H9 (cell line): ENCODE measurements around the gene OR5H15. TPM values are rescaled to one million over a fixed set of nuclear protein-coding genes. Genes with fewer than 3 reads are reported as not detected.

Source experiments
- DNase-seq: peaks from one replicate; pipeline ENCODE4 v3.0.0-alpha.2; 2017
- H2AFZ ChIP-seq: one replicate; pipeline ENCODE4 v1.6.1; 2013; ENCODE audit warnings: mild to moderate bottlenecking, low read length, control low read depth, moderate library complexity
- H2AK5ac ChIP-seq: 2 replicates; pipeline ENCODE4 v1.6.1; 2013; ENCODE audit warnings: low read length, control low read depth, mixed read lengths; ENCODE audit not compliant: insufficient read length
- H2BK120ac ChIP-seq: one replicate; pipeline ENCODE4 v1.6.1; 2013; ENCODE audit warnings: low read depth, mild to moderate bottlenecking, low read length, control low read depth, inconsistent platforms; ENCODE audit not compliant: poor library complexity, severe bottlenecking
- H2BK12ac ChIP-seq: 2 replicates; pipeline ENCODE4 v1.6.1; 2013; ENCODE audit warnings: low read length, control low read depth, mixed read lengths, low read depth; ENCODE audit not compliant: insufficient read length
- H2BK15ac ChIP-seq: 2 replicates; pipeline ENCODE4 v1.6.1; 2013; ENCODE audit warnings: low read depth, low read length, control low read depth
- H2BK20ac ChIP-seq: one replicate; pipeline ENCODE4 v1.6.1; 2013; ENCODE audit warnings: low read depth, mild to moderate bottlenecking, low read length, control low read depth, inconsistent platforms; ENCODE audit not compliant: poor library complexity, severe bottlenecking
- H2BK5ac ChIP-seq: 2 replicates; pipeline ENCODE4 v1.6.1; 2013; ENCODE audit warnings: low read length, control low read depth, mixed read lengths; ENCODE audit not compliant: insufficient read length
- H3K14ac ChIP-seq: 2 replicates; pipeline ENCODE4 v1.6.1; 2013; ENCODE audit warnings: low read length, control low read depth; ENCODE audit not compliant: insufficient read depth
- H3K18ac ChIP-seq: 2 replicates; pipeline ENCODE4 v1.6.1; 2013; ENCODE audit warnings: low read depth, mild to moderate bottlenecking, mixed read lengths, low read length, control low read depth; ENCODE audit not compliant: insufficient read length
- H3K23ac ChIP-seq: 2 replicates; pipeline ENCODE4 v1.6.1; 2013; ENCODE audit warnings: low read length, control low read depth, mixed read lengths, low read depth; ENCODE audit not compliant: insufficient read length
- H3K23me2 ChIP-seq: 2 replicates; pipeline ENCODE4 v1.6.1; 2013; ENCODE audit warnings: low read depth, mild to moderate bottlenecking, mixed read lengths, low read length, control low read depth; ENCODE audit not compliant: insufficient read length, poor library complexity, severe bottlenecking
- H3K27ac ChIP-seq: 2 replicates; pipeline ENCODE4 v1.5.1; 2013; ENCODE audit warnings: low read length, control low read depth, mixed read lengths, low read depth; ENCODE audit not compliant: insufficient read length
- H3K27me3 ChIP-seq: 2 replicates; pipeline ENCODE4 v1.6.1; 2013; ENCODE audit warnings: low read length, control low read depth, inconsistent platforms; ENCODE audit not compliant: insufficient read depth
- H3K4ac ChIP-seq: 2 replicates; pipeline ENCODE4 v1.6.1; 2013; ENCODE audit warnings: low read depth, mild to moderate bottlenecking, control low read depth, inconsistent platforms, low read length, moderate library complexity
- H3K4me1 ChIP-seq: 2 replicates; pipeline ENCODE4 v1.6.1; 2013; ENCODE audit warnings: low read length, control low read depth, inconsistent platforms; ENCODE audit not compliant: insufficient read depth
- H3K4me2 ChIP-seq: 2 replicates; pipeline ENCODE4 v1.6.1; 2013; ENCODE audit warnings: low read length, control low read depth, mixed read lengths; ENCODE audit not compliant: insufficient read length, insufficient read depth
- H3K56ac ChIP-seq: 2 replicates; pipeline ENCODE4 v1.6.1; 2013; ENCODE audit warnings: low read depth, mild to moderate bottlenecking, mixed read lengths, low read length, control low read depth; ENCODE audit not compliant: insufficient read length
- H3K79me1 ChIP-seq: 2 replicates; pipeline ENCODE4 v1.6.1; 2013; ENCODE audit warnings: low read depth, mild to moderate bottlenecking, moderate library complexity, low read length, control low read depth, inconsistent platforms; ENCODE audit not compliant: insufficient read depth, poor library complexity, severe bottlenecking
- H3K79me2 ChIP-seq: 2 replicates; pipeline ENCODE4 v1.6.1; 2013; ENCODE audit warnings: low read length, control low read depth, inconsistent platforms; ENCODE audit not compliant: insufficient read depth
- H3K9ac ChIP-seq: 2 replicates; pipeline ENCODE4 v1.6.1; 2013; ENCODE audit warnings: low read length, control low read depth, mixed read lengths; ENCODE audit not compliant: insufficient read length; ENCODE audit errors: extremely low read depth
- H3K9me3 ChIP-seq: one replicate; pipeline ENCODE4 v1.6.1; 2013; ENCODE audit warnings: low read depth, low read length, inconsistent platforms; ENCODE audit not compliant: control insufficient read depth
- H3T11ph ChIP-seq: one replicate; pipeline ENCODE4 v1.6.1; 2013; ENCODE audit warnings: mild to moderate bottlenecking, low read length, control low read depth, inconsistent platforms
- H4K20me1 ChIP-seq: one replicate; pipeline ENCODE4 v1.6.1; 2013; ENCODE audit not compliant: control insufficient read depth, insufficient read length, insufficient read depth
- H4K5ac ChIP-seq: 2 replicates; pipeline ENCODE4 v1.6.1; 2013; ENCODE audit warnings: low read depth, mild to moderate bottlenecking, mixed read lengths, low read length, control low read depth; ENCODE audit not compliant: insufficient read length
- H4K8ac ChIP-seq: replicated peaks from 2 replicates; pipeline ENCODE4 v1.6.1; 2013; ENCODE audit warnings: low read length, control low read depth, mixed read lengths, low read depth; ENCODE audit not compliant: insufficient read length
- H4K91ac ChIP-seq: 2 replicates; pipeline ENCODE4 v1.6.1; 2013; ENCODE audit warnings: low read depth, mild to moderate bottlenecking, moderate library complexity, mixed read lengths, low read length, control low read depth; ENCODE audit not compliant: insufficient read length
- H3K27ac Mint-ChIP-seq, 3 experiments: 2 replicates in 2 of 3; 3 replicates in 1 of 3; pipeline ENCODE4 v1.8.0; 2020 to 2021; ENCODE audit warnings: mixed read lengths in 3 of 3, mild to moderate bottlenecking in 1 of 3, moderate library complexity in 1 of 3
- H3K27me3 Mint-ChIP-seq: 2 replicates; pipeline ENCODE4 v1.8.0; 2021; ENCODE audit warnings: low read depth, mild to moderate bottlenecking, moderate library complexity, mixed read lengths
- H3K36me3 Mint-ChIP-seq, 3 experiments: 2 replicates in 2 of 3; 3 replicates in 1 of 3; pipeline ENCODE4 v1.8.0; 2020 to 2021; ENCODE audit warnings: low read depth in 3 of 3, mixed read lengths in 3 of 3; ENCODE audit not compliant: insufficient read depth in 1 of 3
- H3K4me1 Mint-ChIP-seq, 2 experiments: 2 replicates each; pipeline ENCODE4 v1.8.0; 2020; ENCODE audit warnings: mixed read lengths in 2 of 2
- H3K4me3 Mint-ChIP-seq, 2 experiments: 2 replicates in 1 of 2; 3 replicates in 1 of 2; pipeline ENCODE4 v1.8.0; 2020 to 2021; ENCODE audit warnings: mild to moderate bottlenecking in 2 of 2, mixed read lengths in 2 of 2, moderate library complexity in 1 of 2
- H3K9me3 Mint-ChIP-seq, 2 experiments: 2 replicates in 1 of 2; 3 replicates in 1 of 2; pipeline ENCODE4 v1.8.0; 2020; ENCODE audit warnings: mild to moderate bottlenecking in 2 of 2, mixed read lengths in 2 of 2, moderate library complexity in 1 of 2
- WGBS: extraction: QIAGEN DNeasy Blood & Tissue Kit; methylation state at CpG from one replicate; pipeline ENCODE4 v1.1.7; 2013; ENCODE audit warnings: missing lambda C conversion rate, low lambda C conversion rate, mixed read lengths; ENCODE audit not compliant: insufficient read length; ENCODE audit errors: extremely low coverage; 5-methylcytosine and 5-hydroxymethylcytosine counted together
- total RNA-seq: library from RNA; stranded (reverse); gene quantifications from 2 replicates; pipeline ENCODE4 v1.2.1, GENCODE V29; 2021
- TF ChIP-seq, protein P1 (sequence below): fragments of 200-600 bp; sonication (generic); conservative IDR thresholded peaks from 3 replicates; pipeline ENCODE4 v1.8.0; 2021; ENCODE audit warnings: antibody characterized with exemption, mild to moderate bottlenecking

Gene OR5H15
- total RNA-seq, 1 experiment from 2014 or later: not detected

DNA sequence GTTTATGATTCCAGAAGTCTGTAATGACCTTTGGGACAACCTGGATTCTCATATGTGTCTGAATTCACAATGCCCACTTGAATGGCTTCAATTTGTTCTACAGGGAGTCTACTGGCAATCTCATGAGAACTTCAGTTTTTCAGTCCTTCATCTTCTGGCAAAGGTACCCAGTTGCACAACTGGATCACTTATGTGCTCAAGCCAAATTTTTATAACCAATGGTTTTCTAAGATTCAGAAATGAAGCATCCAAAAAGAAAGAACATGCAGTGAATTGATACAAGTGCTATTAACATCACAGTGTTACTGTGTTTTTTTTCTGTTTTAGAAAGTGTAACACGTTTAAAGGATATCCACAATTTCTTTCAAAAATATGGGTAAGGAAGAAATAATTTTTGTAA is 19.3 kb upstream of the OR5H15 start, which contains the start of gene OR5H14:
TSS of gene OR5H14 (plus strand) at position 301 of the 400 bp plus-strand sequence. CDS start 1,907 bp downstream, outside the sequence.
- no peak for DNase-seq
- Histone ChIP-seq H2AK5ac (no peak within 1 kb of the TSS), H3K9me3 (no peaks in the 10 kb centered on the region), H3T11ph (no peak within 1 kb of the TSS), H2BK15ac (no peak within 1 kb of the TSS), H4K8ac (no peak within 1 kb of the TSS), H4K20me1 (no peaks in the 10 kb centered on the region), H2BK120ac (peak within 1 kb of the TSS; percentile 61), H3K79me1 (no peaks in the 10 kb centered on the region), H3K23ac (no peak within 1 kb of the TSS), H3K79me2 (no peaks in the 10 kb centered on the region), H2BK5ac (no peak within 1 kb of the TSS), H3K4me2 (no peak within 1 kb of the TSS), H4K91ac (no peak within 1 kb of the TSS), H3K14ac (no peak within 1 kb of the TSS), H2BK12ac (no peak within 1 kb of the TSS), H3K4ac (no peak within 1 kb of the TSS), H4K5ac (no peak within 1 kb of the TSS), H3K23me2 (no peaks in the 10 kb centered on the region), H3K9ac (no peak within 1 kb of the TSS), H2AFZ (no peak within 1 kb of the TSS), H3K18ac (no peak within 1 kb of the TSS), H3K56ac (no peak within 1 kb of the TSS), H3K27ac (no peak within 1 kb of the TSS), H3K27me3 (no peaks in the 10 kb centered on the region), H3K4me1 (no peaks in the 10 kb centered on the region), H2BK20ac (no peak within 1 kb of the TSS)
- TF ChIP-seq, protein P1, sequence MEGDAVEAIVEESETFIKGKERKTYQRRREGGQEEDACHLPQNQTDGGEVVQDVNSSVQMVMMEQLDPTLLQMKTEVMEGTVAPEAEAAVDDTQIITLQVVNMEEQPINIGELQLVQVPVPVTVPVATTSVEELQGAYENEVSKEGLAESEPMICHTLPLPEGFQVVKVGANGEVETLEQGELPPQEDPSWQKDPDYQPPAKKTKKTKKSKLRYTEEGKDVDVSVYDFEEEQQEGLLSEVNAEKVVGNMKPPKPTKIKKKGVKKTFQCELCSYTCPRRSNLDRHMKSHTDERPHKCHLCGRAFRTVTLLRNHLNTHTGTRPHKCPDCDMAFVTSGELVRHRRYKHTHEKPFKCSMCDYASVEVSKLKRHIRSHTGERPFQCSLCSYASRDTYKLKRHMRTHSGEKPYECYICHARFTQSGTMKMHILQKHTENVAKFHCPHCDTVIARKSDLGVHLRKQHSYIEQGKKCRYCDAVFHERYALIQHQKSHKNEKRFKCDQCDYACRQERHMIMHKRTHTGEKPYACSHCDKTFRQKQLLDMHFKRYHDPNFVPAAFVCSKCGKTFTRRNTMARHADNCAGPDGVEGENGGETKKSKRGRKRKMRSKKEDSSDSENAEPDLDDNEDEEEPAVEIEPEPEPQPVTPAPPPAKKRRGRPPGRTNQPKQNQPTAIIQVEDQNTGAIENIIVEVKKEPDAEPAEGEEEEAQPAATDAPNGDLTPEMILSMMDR: no peak
- Mint-ChIP-seq H3K27me3 (peaks cover 1% of the 10 kb centered on the region; the same call in 1 of the 2 replicates), H3K4me1 (no peaks in the 10 kb centered on the region), H3K4me3 (no peak within 1 kb of the TSS), H3K27ac (no peak within 1 kb of the TSS), H3K9me3 (peaks cover 0 to under 1% of the 10 kb centered on the region in 2 experiments; a peak in 1 of 5 replicates), H3K36me3 (no peaks in the 10 kb centered on the region)
- no CpG with 5 or more reads among the region's 1 CpG for WGBS
